HG02642 (cell line): ENCODE results near the gene GID8.
A peak's percentile ranks its signal among the peaks of the same experiment; 100 is the strongest.
"Not testable (repeated sequence)": the region's sequence is repeated elsewhere in the genome, so short reads cannot be mapped to it uniquely, and the experiment has no call there.

Source experiments
- ATAC-seq: cut with Tn5 transposase; IDR thresholded peaks from one replicate; pipeline ENCODE4 v1.9.1; 2021; ENCODE audit warnings: mild to moderate bottlenecking; ENCODE audit not compliant: unreplicated experiment, poor library complexity

Gene GID8

DNA sequence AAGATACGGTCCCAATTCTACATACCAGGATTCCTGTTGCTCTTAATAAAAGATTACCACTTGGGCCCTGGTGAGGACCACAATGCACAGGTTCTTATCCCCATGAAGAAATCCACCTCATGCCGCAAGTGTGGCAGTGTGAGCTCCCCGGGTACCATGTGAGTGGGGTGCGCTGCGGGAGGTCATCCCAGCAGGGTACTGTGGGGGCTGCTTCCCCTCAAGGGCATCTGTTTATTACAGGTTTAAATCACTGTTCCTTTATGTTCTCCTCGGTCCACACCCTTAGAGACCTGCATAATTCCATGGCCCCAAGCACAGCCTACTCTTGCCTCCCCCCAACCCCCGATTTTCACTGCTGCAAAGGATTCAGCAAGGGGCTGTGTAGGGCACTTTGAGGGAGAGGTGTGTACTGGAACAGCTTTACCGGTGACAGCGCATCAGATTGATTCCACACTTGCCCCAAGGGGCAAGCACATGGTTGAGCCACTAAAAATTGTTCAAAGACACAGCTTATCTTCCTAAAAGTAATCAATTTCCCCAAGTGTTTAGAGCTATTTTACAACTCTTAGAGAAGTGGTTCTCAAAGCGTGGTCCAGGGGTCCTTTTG is 17.8 kb upstream of the GID8 start:
- no peak for ATAC-seq

DNA sequence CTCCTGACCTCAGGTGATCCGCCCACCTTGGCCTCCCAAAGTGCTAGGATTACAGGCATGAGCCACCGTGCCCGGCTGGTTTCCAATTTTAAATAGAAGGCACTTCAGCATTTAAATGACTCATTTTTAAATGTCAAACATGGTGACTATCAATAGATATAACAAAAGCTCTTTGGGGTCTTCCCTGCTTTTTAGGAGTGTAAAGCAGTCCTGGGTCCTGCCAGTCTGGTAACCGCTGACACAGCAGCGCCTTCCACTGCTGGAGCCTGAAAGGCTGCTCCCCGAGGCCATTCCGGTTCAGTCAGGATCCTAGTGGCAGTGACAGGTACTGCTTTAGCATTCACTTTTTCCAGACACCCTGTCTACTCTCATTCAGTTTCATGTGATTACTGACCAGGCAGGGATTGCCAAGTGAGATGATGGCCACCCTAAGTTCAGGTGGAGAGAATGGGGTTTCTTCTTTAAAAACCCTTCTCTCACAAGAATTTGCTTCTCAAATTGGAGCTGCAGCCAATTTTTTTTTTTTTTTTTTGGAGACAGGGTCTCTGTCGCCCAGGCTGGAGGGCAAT is 16.7 kb upstream of the GID8 start:
- no peak for ATAC-seq

DNA sequence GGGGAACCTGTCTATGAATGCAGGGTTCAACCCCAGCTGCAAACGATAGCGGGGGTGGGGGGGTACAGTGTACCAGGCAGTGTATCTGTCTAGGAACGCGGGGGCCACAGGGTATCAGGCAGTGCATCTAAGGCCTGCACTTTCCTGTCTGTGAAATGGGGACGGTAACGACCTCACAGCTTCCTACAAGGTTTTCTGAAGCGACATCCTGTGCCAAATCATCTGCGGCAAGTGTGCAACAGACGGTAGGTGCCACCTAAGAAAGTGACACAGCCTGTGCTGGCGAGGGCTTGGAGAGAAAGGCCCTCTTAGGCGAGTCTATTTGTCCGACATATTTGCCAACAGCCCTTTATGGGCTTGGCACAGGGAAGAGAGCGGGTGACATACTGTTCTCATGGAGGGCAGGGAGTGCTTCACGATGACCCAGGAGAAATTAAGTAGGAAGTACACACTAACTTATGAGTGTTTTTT is 15.5 kb upstream of the GID8 start:
- no peak for ATAC-seq

DNA sequence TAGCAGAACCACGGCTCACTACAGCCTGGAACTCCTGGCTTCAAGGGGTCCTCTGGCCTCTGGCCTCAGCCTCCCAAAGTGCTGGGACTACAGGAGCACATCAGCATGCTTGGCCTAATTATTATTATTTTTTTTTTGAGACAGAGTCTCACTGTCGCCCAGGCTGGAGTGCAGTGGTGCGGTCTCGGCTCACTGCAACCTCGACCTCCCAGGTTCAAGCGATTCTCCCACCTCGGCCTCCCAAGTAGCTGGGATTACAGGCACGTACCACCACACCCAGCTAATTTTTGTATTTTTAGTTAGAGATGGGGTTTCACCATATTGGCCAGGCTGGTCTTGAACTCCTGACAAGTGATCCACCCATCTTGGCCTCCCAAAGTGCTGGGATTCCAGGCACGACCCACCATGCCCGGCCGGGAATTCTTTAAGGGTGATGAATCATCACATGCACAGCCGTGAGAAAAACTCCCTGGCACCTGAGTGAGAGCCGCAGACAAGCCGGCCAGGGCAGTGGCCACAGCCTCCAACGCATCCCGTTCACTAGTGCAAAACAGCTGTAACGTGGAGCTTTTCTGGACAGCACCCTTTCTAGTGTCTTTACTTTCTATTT is 14.8 kb upstream of the GID8 start:
- ATAC-seq: not testable (repeated sequence)

DNA sequence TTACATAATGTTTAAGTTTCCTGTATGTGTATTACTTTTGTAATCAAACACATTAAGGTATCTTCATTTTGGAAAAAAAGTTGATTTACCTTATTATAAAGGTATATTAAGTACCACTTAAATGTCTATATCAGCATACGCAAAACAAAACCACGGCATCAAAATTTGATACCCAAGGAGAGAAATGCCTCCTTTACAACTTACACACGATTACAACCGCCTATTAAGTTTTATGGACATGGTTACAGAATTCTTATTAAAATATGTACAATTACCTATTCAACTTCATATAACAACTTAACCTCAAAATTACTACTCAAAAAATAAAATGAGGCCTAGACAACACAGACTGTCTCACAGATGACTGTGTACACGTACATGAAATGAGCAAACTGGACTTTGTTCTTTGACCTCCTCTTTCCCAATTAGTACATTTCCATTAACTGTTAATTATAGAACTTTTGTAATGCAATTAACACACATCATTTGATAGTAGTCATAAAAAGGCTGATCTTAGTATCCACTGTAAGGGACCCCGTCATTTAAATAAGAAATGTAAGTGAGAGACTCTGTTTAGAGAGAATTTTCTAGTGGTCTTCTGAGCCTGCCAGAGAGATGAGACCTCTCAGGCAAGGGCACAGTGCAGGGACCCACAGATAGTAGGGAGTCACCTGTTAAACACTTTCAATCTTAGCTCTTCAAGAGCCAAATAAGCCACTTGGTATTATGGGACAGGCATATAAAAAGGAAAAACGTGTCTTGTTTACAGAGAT is 14.1 kb upstream of the GID8 start:
- no peak for ATAC-seq

DNA sequence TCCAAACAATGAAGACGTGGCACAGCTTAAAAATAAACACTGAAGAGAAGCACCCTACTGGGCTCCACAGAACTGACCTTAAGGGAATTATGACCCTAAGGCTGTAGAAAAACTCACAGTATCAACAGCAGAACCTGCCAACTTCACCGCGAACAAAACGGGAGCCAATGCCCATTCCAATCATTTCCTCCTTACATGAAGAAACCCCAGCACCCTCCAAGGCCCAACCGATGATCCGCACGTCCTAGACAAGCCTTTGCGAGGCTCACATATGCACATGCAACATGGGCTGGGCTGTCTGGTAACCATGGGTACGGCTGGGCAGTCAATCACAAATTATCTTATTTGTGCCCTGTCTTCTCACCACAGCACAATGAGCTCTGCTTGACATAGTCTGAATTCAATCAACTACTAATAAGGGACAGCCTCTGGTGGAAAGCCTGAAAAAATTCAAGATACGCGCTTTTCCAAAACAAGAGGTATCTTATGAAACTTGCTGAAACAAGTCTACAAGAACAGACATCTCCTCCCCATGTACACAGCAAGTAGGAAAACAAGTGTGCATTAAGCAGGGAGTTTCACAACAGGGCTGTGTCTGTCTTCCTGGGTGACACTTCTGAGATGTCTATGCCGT is 13.4 kb upstream of the GID8 start:
- no peak for ATAC-seq

DNA sequence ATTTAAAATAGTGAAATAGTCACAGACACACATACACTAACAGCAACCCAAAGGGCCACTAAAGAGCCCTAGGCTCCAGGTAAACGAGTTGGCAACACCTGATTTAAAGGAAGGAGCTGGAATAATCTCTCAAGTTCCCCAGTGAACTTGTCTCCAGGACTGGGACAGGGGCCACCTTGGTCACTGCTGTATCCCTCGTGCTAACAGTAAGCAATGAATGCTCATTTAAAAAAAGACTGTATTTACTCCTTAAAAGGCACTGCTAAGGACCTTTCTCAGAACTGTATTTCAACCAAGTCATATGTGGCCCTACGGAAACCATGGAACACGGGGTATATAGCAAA is 12.9 kb upstream of the GID8 start:
- ATAC-seq: no peak

DNA sequence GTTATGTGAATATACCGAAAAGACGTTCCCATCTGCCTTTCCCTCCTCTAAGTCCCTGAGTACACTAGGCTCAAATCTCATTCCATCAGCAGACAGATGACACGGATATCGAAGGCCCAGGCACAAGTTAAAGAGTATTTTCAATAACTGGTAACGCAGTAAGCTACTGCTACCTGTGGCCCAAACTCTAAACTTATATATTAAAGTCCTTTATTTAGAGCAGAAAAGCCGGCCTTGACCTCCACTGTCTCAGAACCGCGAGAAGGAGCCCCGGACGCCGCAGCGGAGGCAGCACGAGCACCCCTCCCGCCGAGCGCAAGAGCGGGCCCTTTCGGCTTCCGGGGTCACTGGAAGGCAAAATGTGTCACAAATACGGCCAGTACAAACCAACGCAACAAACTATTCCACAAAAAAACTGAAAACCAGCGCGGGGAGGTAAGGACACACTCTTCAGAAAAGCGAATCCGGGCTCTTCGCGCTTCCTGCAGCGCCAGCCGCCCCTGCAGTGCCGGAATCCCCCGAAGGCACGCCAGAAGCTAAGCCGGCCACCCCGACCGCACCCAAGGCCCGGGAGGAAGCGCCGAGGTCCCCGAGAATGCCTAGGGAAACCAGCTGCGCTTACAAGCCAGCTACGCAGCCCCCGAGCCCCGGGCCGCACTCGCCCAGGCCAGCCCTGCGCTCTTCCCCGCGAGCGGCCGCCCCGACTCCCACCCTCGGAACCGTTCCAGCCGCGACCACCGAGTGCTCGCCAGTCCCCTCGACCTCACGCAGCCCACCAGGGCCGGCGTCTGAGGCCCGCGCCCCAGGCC is 12.3 kb upstream of the GID8 start:
- peak; percentile 29 for ATAC-seq

DNA sequence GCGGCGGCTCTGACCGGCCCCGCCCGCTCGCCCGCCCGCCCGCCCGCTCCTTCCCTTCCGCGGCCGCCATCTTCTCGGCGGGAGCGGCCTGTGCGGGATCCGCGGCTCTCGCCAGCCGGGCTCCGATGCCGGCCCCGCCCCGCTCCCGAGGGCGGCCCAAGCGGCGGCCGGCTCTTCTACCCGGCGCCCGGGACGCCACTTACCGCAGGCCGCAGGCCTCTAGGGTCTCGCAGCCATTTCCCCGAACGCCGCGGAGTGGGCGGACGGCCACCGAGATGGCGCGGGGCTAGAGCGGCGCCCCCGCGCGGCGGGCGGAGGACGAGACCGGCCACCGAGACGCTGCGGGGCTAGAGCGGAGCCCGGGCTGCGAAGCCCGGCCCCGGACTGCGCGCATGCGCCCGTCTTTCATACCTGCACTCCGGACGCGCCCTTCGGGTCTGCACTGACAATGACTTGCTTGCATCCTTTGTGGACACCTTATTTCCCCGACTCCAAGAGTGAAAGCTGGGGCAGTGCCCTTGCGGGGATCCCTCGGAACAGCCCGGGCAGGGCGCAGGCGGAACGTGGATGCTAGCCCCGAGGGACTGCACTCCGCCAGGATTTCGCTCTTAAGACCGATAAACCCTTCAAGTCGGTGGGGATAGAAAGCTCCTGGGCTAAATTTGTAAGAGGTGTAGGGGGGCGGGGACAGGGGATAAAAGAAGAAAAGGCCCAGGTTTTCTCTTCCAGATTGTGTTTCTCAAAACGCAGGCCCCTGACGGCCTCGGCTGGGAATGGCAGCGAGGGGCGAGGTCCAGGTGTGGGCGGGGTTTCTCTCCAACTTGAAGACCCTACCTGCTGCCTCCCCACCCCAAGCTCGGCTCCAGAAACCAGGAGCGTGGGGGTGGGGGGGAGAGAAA is 11.5 kb upstream of the GID8 start, which contains the start of gene DIDO1:
DIDO1 (minus strand) TSS at position 277 of the 899 bp plus-strand sequence.
- ATAC-seq: peak; percentile 83

DNA sequence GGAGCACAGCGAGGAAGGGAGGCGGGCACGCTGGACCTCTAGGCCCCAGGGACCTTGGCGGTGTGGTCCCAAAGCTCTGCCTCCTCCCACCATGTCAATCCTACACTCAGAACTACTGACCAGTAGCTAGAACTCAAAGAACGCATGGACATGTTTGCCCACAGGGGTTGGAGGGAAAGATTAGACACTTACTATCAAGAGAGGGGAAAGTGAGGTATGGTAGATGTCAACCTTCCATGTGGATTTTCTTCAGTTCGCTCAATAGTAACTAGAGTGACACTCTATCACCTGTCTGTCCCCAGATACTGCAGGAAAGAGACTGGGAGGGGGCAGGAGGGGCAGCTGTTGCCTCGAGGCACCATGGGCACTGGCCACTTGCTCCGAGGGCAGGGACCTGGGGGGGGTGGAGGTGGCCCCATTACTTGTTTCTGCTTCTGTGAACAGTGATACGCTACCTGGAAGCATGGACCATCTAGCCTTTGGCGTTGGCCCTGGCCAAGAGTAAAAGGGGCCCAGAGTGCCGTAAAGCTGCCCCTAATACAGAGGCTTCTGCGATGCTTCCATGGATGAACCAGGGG is 10.7 kb upstream of the GID8 start:
- no peak for ATAC-seq

DNA sequence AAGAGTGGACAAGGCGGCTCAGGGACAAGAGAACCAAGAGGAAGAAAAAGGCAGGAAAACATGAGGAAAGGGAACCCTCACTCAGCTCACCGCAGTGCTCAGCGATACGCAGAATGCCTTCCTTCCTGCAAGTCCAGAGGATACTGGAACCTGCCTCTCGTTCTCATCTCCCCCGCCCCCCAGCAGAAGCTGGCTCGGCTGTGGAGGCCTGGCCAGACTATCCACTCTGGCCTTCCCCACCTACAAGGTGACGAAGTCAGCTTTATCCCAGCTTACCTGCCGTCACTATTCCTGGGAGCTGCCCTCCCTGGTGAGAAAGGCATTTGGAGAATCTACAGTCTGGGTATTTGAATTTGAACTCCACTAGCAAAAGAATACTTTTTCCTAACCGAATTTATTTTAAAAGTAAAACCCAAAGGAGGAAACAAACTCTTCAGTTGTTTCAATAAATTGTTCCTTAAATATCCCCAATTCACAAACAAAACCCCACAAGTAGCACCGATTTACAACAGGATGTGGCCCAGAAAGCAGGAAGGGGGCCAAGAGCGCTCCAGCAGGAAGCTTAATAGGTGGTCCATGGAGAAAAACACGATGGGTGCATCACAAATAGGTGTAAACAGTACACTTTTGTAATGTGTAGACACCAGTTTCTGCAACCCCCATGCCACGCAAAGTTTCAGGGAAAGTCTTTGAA is 9.6 kb upstream of the GID8 start:
- no peak for ATAC-seq

DNA sequence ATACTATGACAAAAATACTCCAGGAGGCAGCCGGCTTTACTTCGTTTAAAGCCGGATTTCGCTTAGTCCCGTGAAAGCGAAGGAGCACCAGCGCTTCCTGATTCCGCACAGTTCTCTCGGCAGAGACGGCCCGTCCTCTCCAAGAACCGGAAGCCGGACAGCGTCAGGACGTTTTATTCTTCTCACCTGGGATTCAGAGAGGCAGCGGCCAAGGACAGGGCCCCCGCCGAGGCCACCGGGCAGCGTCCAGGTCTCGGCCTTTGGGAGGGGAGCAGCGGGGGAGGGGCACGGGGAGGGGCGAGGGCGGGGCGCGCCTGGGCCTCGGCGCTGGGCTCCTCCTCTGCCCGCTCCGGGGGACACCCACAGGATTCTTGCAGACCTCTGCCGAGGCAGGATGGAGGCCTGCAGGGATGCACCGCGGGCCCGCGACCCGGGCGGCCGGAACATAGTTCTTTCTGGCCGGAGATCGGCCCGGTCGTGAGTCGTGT is 8.9 kb upstream of the GID8 start:
- ATAC-seq: peak; percentile 21

DNA sequence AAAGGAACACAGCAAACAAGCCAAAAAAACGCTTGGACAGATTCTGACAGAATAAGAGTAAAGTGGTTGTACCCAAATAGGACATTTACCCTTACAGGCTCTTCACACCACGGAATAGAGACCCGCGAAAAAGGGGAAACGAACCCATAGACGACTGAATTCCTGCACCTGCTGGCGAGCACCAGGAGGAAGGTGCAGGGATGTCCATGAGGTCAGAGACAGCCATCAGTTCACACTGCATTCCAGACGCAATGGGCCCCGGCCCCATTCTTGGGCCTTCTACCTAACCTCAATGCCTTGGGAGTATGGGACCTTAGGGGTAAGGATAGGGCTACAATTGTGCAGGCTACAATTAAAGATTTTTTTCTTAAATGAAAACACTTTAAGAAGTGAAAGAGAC is 6.5 kb upstream of the GID8 start:
- ATAC-seq: no peak

DNA sequence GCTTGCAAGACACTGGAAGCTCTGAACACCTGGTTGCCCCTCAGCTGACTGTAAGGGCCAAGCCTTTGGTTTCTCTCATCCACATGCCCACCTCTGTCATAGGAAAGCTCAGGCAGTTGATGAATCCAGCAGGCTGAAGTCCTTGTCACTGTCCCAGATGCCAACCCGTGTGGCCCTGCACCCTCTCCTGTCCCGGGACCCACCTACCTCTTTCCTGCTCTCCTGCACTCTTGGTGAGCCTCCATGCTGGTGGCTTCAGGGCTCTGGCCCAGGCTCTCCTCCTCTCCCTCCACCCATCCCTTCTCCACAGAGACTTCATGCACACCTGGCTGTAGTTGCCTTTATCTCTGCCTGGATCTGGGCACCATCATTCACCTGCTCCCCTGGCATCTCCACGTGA is 4.0 kb upstream of the GID8 start:
- ATAC-seq: no peak

DNA sequence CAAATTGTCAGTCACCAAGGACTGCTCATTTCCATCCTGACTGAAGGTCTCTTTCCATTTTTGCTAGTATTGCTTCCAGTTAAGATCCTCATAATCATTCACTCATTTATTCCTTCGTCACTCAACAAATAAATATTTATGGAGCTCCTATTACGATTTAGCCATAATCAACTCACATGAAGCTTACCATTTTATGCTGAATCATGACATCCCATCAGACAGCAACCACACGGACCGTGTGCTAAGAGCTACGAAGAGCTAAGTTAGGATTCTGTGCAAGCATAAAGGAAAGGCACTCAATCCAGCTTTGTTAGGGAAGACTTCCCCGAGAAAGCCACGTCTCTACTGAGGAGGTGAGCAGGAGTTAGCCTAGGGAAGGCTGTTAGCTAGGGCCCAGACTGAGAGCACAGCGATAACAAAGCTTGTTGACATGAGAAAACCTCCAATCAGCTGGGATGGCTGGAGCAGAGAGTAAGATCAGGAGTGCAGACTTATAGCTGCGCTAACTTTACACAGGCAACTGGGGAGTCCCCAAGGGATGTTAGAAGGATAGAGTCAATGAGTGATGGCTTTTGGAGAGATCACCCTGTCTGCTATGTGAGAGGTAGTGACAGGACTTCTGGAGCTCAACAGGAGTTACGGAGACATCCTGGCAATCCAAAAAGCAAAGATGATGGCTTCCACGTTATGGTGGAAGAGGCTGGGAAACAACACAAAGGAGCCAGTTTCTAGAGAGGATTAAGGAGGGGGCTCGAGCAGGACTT is 2.6 kb upstream of the GID8 start:
- ATAC-seq: no peak

DNA sequence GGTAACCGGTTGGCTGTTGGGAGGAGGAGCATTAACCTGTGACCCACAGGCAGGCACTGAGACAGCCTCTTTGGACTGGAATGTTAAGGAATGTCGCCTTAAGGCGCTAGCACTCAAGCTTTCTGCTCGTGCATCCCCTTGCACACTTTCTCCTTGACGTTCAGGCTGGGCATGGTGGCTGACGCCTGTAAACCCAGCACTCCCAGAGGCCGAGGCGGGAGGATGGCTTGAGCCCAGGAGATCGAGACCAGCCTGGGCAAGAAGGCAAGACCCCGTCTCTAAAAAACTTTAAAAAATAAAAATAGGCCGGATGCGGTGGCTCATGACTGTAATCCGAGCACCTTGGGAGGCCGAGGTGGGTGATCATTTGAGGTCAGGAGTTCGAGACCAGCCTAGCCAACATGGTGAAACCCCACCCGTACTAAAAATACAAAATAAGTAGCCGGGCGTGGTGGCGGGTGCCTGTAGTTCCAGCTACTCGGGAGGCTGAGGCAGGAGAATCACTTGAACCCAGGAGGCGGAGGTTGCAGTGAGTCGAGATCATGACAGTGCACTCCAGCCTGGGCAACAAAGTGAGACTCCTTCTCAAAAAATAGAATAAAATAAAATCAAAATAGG is 1.9 kb upstream of the GID8 start:
- ATAC-seq: no peak
